Measurements from ENCODE around the gene FAM221B.

The FAM221B gene

DNA sequence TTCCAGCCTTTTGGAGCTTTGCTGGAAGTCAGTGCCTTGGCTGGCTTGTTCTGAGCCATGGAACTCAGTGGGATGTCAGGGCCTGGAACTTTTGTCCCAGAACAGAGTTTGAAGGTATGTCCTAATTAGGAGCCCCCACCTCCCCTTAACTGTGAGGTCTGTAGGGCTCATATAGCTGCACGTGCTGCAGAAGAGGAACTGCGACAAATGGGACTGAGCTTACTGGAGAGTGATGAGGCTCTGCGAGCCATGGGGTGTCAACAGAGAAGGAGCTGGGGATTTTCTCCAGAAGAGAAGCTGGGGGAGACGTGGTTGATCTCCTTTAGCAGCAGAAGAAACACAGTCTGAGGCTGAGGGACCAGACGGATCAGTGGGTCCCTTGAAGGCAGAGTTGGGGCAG lies 11.4 kb upstream of the FAM221B start:
- TF ChIP-seq CTCF (IDR thresholded peaks at IDR 0.05; ENCODE audit: low read depth, low read length) = no peak
- DNase-seq (ENCODE audit: extremely low read depth, low read depth) = no peak

- no peak for DNase-seq (ENCODE audit: extremely low read depth, low read depth)
- TF ChIP-seq CTCF (IDR thresholded peaks at IDR 0.05; ENCODE audit: low read depth, low read length) = no peak
These were observed 8.1 kb upstream of the FAM221B start for GRCh38 chr9:35836595-35836994.

GRCh38 chr9:35835766-35836165 lies 7.2 kb upstream of the FAM221B start:
- no peak for DNase-seq (ENCODE audit: extremely low read depth, low read depth)
- TF ChIP-seq CTCF (IDR thresholded peaks at IDR 0.05; ENCODE audit: low read depth, low read length) = no peak

GRCh38 chr9:35835216-35835632 lies 6.7 kb upstream of the FAM221B start:
- no peak for DNase-seq (ENCODE audit: extremely low read depth, low read depth)
- 0 out of 2 replicates have a peak, but pooled peaks have one; percentile 5 for TF ChIP-seq CTCF (IDR thresholded peaks at IDR 0.05; ENCODE audit: low read depth, low read length)

GRCh38 chr9:35834260-35835215 lies 6.0 kb upstream of the FAM221B start:
- DNase-seq (ENCODE audit: extremely low read depth, low read depth) = no peak
- TF ChIP-seq CTCF (IDR thresholded peaks at IDR 0.05; ENCODE audit: low read depth, low read length) = no peak

- TF ChIP-seq CTCF (IDR thresholded peaks at IDR 0.05; ENCODE audit: low read depth, low read length) = no peak
These were observed 4.3 kb upstream of the FAM221B start for GRCh38 chr9:35832814-35833213.

DNA sequence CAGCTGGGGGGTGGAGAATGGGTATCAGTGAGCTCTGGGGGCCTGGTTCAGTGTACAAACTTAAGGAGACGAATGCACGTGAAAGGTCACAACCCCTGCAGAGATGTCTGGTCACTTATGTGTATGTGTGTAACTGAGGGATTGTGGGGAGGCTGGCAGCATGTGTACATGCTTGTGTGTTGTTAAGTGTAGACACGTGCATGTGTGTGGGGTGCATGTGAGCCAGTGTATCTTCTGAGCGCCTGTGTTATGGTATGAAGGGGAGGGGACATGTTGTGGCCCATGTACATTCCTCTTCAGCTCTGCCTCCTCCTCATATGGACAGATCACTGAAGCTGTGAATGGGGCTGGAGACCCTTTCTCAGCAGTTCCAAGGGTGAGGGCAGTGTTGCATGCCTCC lies 2.5 kb upstream of the FAM221B start:
- DNase-seq (ENCODE audit: extremely low read depth, low read depth) = no peak
- no peak for TF ChIP-seq CTCF (IDR thresholded peaks at IDR 0.05; ENCODE audit: low read depth, low read length)

More at GRCh38 chr9:35832814-35833213, 4.3 kb upstream of the FAM221B start:
- no peak for DNase-seq (ENCODE audit: extremely low read depth, low read depth)

Data from AG09319 (cell line).